ENCODE results near the gene FAR2. TPM values are rescaled to one million over a fixed set of nuclear protein-coding genes. Genes with fewer than 3 reads are reported as not detected.

Gene FAR2
- total RNA-seq, 5 donors from 2014 or later (not counting 1 experiment from before 2014, with no cell fraction given), result 2.2 to 6.8 (median 4.9) TPM

- Histone ChIP-seq H3K9me3 (no peaks in the 10 kb centered on the region), H3K27me3 (replicated peaks in 1 of 2; ENCODE audit: control insufficient read depth in 2 of 2, extremely low read depth in 1 of 2, insufficient read depth in 2 of 2, low read length in 1 of 2) (no peaks in the 10 kb centered on the region), H3K4me3 (ENCODE audit: control insufficient read depth in 1 of 2, extremely low read depth in 1 of 2, low read length in 1 of 2) (no peak overlapping the region), H3K27ac (ENCODE audit: low read length) (no peak overlapping the region), H3K4me1 (ENCODE audit: control insufficient read depth in 1 of 2, extremely low read depth in 1 of 2, insufficient read depth in 2 of 2, low read length in 2 of 2) (no peaks in the 10 kb centered on the region), H3K36me3 (ENCODE audit: control insufficient read depth in 2 of 2, extremely low read depth in 1 of 2, insufficient read depth in 1 of 2, low read length in 1 of 2) (no peaks in the 10 kb centered on the region)
- Mint-ChIP-seq H3K4me1 (peaks cover 3 to 21% (median 11%) of the 10 kb centered on the region in 3 donors), H3K4me3 (no peak overlapping the region), H3K9me3 (peaks cover 3 to 13% (median 11%) of the 10 kb centered on the region in 3 donors), H3K36me3 (peaks cover 13% of the 10 kb centered on the region), H3K27me3 (no peaks in the 10 kb centered on the region), H3K27ac (peak overlapping the region in 1 of 2 donors; percentile 53)
- ChIA-PET CTCF (interaction anchor here (0.5 to 0.6 kb wide), 2 partner anchors 271 to 1438 kb away, joined by 3 read pairs; no protein-coding TSS in a partner anchor), POLR2A (no interaction called here)
- no peak for ATAC-seq (replicated peaks in 1 of 4)
- peak in 2 of 35 experiments; percentile 4 to 11 for DNase-seq
- no CpG with 5 or more reads among the region's 7 CpGs for WGBS (ENCODE audit: insufficient coverage)
Measured at GRCh38 chr12:29241821-29242591, 92.9 kb downstream of the FAR2 start.

GRCh38 chr12:29242921-29243431, 93.9 kb downstream of the FAR2 start:
- no peaks in the 10 kb centered on the region for H3K4me1 ChIP-seq (ENCODE audit: control insufficient read depth in 1 of 2, extremely low read depth in 1 of 2, insufficient read depth in 2 of 2, low read length in 2 of 2)
- peaks cover 3 to 13% (median 11%) of the 10 kb centered on the region in 3 donors for H3K9me3 Mint-ChIP-seq
- no peak overlapping the region for H3K27ac Mint-ChIP-seq
- WGBS (ENCODE audit: insufficient coverage), result 67% methylated on average over 1 of the region's 4 CpGs
- no peaks in the 10 kb centered on the region for H3K36me3 ChIP-seq (ENCODE audit: control insufficient read depth in 2 of 2, extremely low read depth in 1 of 2, insufficient read depth in 1 of 2, low read length in 1 of 2)
- CTCF ChIA-PET, result no interaction called here
- peaks cover 13% of the 10 kb centered on the region for H3K36me3 Mint-ChIP-seq
- H3K27me3 ChIP-seq (replicated peaks in 1 of 2; ENCODE audit: control insufficient read depth in 2 of 2, extremely low read depth in 1 of 2, insufficient read depth in 2 of 2, low read length in 1 of 2), result no peaks in the 10 kb centered on the region
- H3K4me1 Mint-ChIP-seq, result peaks cover 3 to 21% (median 11%) of the 10 kb centered on the region in 3 donors
- no peak for DNase-seq
- POLR2A ChIA-PET, result no interaction called here
- no peak overlapping the region for H3K4me3 ChIP-seq (ENCODE audit: control insufficient read depth in 1 of 2, extremely low read depth in 1 of 2, low read length in 1 of 2)
- no peak overlapping the region for H3K27ac ChIP-seq (ENCODE audit: low read length)
- no peak for ATAC-seq (replicated peaks in 1 of 4)
- H3K9me3 ChIP-seq, result no peaks in the 10 kb centered on the region
- H3K27me3 Mint-ChIP-seq, result no peaks in the 10 kb centered on the region
- H3K4me3 Mint-ChIP-seq, result no peak overlapping the region

GRCh38 chr12:29244159-29244765, 95.2 kb downstream of the FAR2 start:
- ATAC-seq (replicated peaks in 1 of 4), result no peak
- no peak overlapping the region for H3K4me3 Mint-ChIP-seq
- peaks cover 3 to 13% (median 11%) of the 10 kb centered on the region in 3 donors for H3K9me3 Mint-ChIP-seq
- H3K27ac Mint-ChIP-seq, result no peak overlapping the region
- no peaks in the 10 kb centered on the region for H3K27me3 Mint-ChIP-seq
- POLR2A ChIA-PET, result no interaction called here
- 85% methylated on average over 2 of the region's 3 CpGs for WGBS (ENCODE audit: insufficient coverage)
- peaks cover 13% of the 10 kb centered on the region for H3K36me3 Mint-ChIP-seq
- H3K9me3 ChIP-seq, result no peaks in the 10 kb centered on the region
- no peaks in the 10 kb centered on the region for H3K27me3 ChIP-seq (replicated peaks in 1 of 2; ENCODE audit: control insufficient read depth in 2 of 2, extremely low read depth in 1 of 2, insufficient read depth in 2 of 2, low read length in 1 of 2)
- H3K4me1 ChIP-seq (ENCODE audit: control insufficient read depth in 1 of 2, extremely low read depth in 1 of 2, insufficient read depth in 2 of 2, low read length in 2 of 2), result no peaks in the 10 kb centered on the region
- CTCF ChIA-PET, result no interaction called here
- no peak overlapping the region for H3K4me3 ChIP-seq (ENCODE audit: control insufficient read depth in 1 of 2, extremely low read depth in 1 of 2, low read length in 1 of 2)
- H3K27ac ChIP-seq (ENCODE audit: low read length), result no peak overlapping the region
- peaks cover 3 to 21% (median 11%) of the 10 kb centered on the region in 3 donors for H3K4me1 Mint-ChIP-seq
- H3K36me3 ChIP-seq (ENCODE audit: control insufficient read depth in 2 of 2, extremely low read depth in 1 of 2, insufficient read depth in 1 of 2, low read length in 1 of 2), result no peaks in the 10 kb centered on the region
- DNase-seq, result no peak

GRCh38 chr12:29245246-29245645, 96.2 kb downstream of the FAR2 start:
- peaks cover 3 to 13% (median 11%) of the 10 kb centered on the region in 3 donors for H3K9me3 Mint-ChIP-seq
- H3K27me3 Mint-ChIP-seq, result no peaks in the 10 kb centered on the region
- peaks cover 13% of the 10 kb centered on the region for H3K36me3 Mint-ChIP-seq
- Histone ChIP-seq H3K36me3 (ENCODE audit: control insufficient read depth in 2 of 2, extremely low read depth in 1 of 2, insufficient read depth in 1 of 2, low read length in 1 of 2) (no peaks in the 10 kb centered on the region), H3K4me3 (ENCODE audit: control insufficient read depth in 1 of 2, extremely low read depth in 1 of 2, low read length in 1 of 2) (no peak overlapping the region), H3K4me1 (ENCODE audit: control insufficient read depth in 1 of 2, extremely low read depth in 1 of 2, insufficient read depth in 2 of 2, low read length in 2 of 2) (no peaks in the 10 kb centered on the region), H3K9me3 (no peaks in the 10 kb centered on the region), H3K27me3 (replicated peaks in 1 of 2; ENCODE audit: control insufficient read depth in 2 of 2, extremely low read depth in 1 of 2, insufficient read depth in 2 of 2, low read length in 1 of 2) (no peaks in the 10 kb centered on the region), H3K27ac (ENCODE audit: low read length) (no peak overlapping the region)
- POLR2A ChIA-PET, result no interaction called here
- no peak overlapping the region for H3K4me3 Mint-ChIP-seq
- H3K4me1 Mint-ChIP-seq, result peaks cover 3 to 21% (median 11%) of the 10 kb centered on the region in 3 donors
- no peak overlapping the region for H3K27ac Mint-ChIP-seq
- ATAC-seq (replicated peaks in 1 of 4), result no peak
- WGBS (ENCODE audit: insufficient coverage), result 80% methylated on average over 1 of the region's 3 CpGs
- DNase-seq, result no peak
- CTCF ChIA-PET, result interaction anchor here in 1 of 2 donors (0.8 kb wide), 1 partner anchor 8 kb away, joined by 3 read pairs; no protein-coding TSS in a partner anchor

GRCh38 chr12:29249930-29250329, 100.9 kb downstream of the FAR2 start:
- Histone ChIP-seq H3K27ac (ENCODE audit: low read length) (no peak overlapping the region), H3K4me1 (ENCODE audit: control insufficient read depth in 1 of 2, extremely low read depth in 1 of 2, insufficient read depth in 2 of 2, low read length in 2 of 2) (no peaks in the 10 kb centered on the region), H3K36me3 (ENCODE audit: control insufficient read depth in 2 of 2, extremely low read depth in 1 of 2, insufficient read depth in 1 of 2, low read length in 1 of 2) (no peaks in the 10 kb centered on the region), H3K27me3 (replicated peaks in 1 of 2; ENCODE audit: control insufficient read depth in 2 of 2, extremely low read depth in 1 of 2, insufficient read depth in 2 of 2, low read length in 1 of 2) (no peaks in the 10 kb centered on the region), H3K4me3 (ENCODE audit: control insufficient read depth in 1 of 2, extremely low read depth in 1 of 2, low read length in 1 of 2) (no peak overlapping the region), H3K9me3 (no peaks in the 10 kb centered on the region)
- no peaks in the 10 kb centered on the region for H3K36me3 Mint-ChIP-seq
- POLR2A ChIA-PET, result no interaction called here
- ATAC-seq (replicated peaks in 1 of 4) (no peak), DNase-seq (no peak)
- CTCF ChIA-PET, result no interaction called here
- H3K4me3 Mint-ChIP-seq, result no peak overlapping the region
- H3K9me3 Mint-ChIP-seq, result no peaks in the 10 kb centered on the region
- H3K4me1 Mint-ChIP-seq, result no peaks in the 10 kb centered on the region
- no CpG with 5 or more reads among the region's 2 CpGs for WGBS (ENCODE audit: insufficient coverage)
- no peaks in the 10 kb centered on the region for H3K27me3 Mint-ChIP-seq
- no peak overlapping the region for H3K27ac Mint-ChIP-seq

DNA sequence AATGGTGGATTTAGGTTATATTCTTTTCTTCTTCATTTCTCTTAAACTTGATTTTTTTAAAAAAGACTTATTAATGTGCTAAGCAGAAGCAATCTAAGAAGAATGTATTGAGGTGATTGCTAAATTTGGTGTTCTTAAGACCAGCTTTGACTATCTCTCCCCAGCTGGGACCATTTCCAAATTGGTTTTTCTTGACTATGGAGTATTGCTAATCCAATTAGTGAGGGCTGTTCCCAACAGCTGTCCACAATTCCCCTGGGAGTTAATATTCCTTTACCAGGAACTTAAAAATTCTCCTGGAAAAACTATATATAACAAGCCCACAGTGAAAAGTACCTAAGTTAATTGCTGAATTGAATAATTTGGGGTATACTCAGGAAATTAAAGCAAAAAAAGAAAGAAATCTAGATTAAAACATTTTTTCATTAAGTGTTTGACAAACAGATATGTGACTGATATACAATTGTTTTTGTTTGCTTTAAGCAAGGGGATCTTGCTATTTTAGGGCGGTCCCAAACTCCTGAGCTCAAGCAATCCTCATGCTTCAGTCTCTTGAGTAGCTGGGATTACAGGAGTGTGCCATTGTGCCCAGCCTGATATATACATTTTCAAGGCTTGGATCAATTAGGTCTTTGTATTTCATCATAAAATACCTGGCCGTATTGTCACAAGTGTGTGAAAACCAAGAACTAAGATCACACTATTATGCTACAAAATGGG, 105.0 kb downstream of the FAR2 start:
- CTCF ChIA-PET, result no interaction called here
- H3K4me1 Mint-ChIP-seq, result no peaks in the 10 kb centered on the region
- no peak overlapping the region for H3K27ac ChIP-seq (ENCODE audit: low read length)
- no peak overlapping the region for H3K27ac Mint-ChIP-seq
- H3K27me3 Mint-ChIP-seq, result no peaks in the 10 kb centered on the region
- H3K27me3 ChIP-seq (replicated peaks in 1 of 2; ENCODE audit: control insufficient read depth in 2 of 2, extremely low read depth in 1 of 2, insufficient read depth in 2 of 2, low read length in 1 of 2), result no peaks in the 10 kb centered on the region
- POLR2A ChIA-PET, result no interaction called here
- no peaks in the 10 kb centered on the region for H3K9me3 Mint-ChIP-seq
- H3K4me3 ChIP-seq (ENCODE audit: control insufficient read depth in 1 of 2, extremely low read depth in 1 of 2, low read length in 1 of 2), result no peak overlapping the region
- DNase-seq (no peak), ATAC-seq (replicated peaks in 1 of 4) (no peak)
- no peaks in the 10 kb centered on the region for H3K9me3 ChIP-seq
- no peaks in the 10 kb centered on the region for H3K36me3 ChIP-seq (ENCODE audit: control insufficient read depth in 2 of 2, extremely low read depth in 1 of 2, insufficient read depth in 1 of 2, low read length in 1 of 2)
- peaks cover 12% of the 10 kb centered on the region for H3K36me3 Mint-ChIP-seq
- H3K4me1 ChIP-seq (ENCODE audit: control insufficient read depth in 1 of 2, extremely low read depth in 1 of 2, insufficient read depth in 2 of 2, low read length in 2 of 2), result no peaks in the 10 kb centered on the region
- no peak overlapping the region for H3K4me3 Mint-ChIP-seq
- WGBS (ENCODE audit: insufficient coverage), result no CpG with 5 or more reads among the region's 2 CpGs

Measured in T-cell (primary cell).